HepG2 (cell line): Measurements from ENCODE around the gene THOC2. TPM values are rescaled to one million over a fixed set of nuclear protein-coding genes. Genes with fewer than 3 reads are reported as not detected.

Experiments
- ATAC-seq: fragments of 200-7000 bp; cut with Tn5 transposase; 3 replicates; pipeline ENCODE4 v1.9.1; 2020; ENCODE audit warnings: mild to moderate bottlenecking, moderate library complexity
- BruUV-seq: library from RNA; stranded (reverse); fragments of 400-500 nt; replicated peaks from 2 replicates; lab custom pipeline; 2021; lab: Mats Ljungman, UMichigan
- CTCF ChIA-PET: fragments of 300-600 bp; formaldehyde crosslinking; extraction: SDS; loops from one replicate; lab custom pipeline; 2021; ENCODE audit warnings: low total read pairs, inconsistent platforms, low intra/inter-chr PET ratio; lab: Yijun Ruan, JAX
- POLR2A ChIA-PET: fragments of 350-600 bp; sonication (Branson Sonifier 250); formaldehyde crosslinking; loops from one replicate; lab custom pipeline; 2020; ENCODE audit warnings: antibody characterized with exemption, inconsistent platforms; lab: Yijun Ruan, JAX
- DNase-seq: peaks from one replicate; pipeline ENCODE4 v3.0.0-alpha.2; 2015; ENCODE audit warnings: low spot score
- FAIRE-seq: peaks from 3 replicates; lab custom pipeline; 2011; peaks lifted over from hg19 to GRCh38; lab: Jason Lieb, UNC
- H2AFZ ChIP-seq: one replicate; pipeline ENCODE4 v1.6.1; 2011; ENCODE audit warnings: low read length, inconsistent platforms
- H3K27ac ChIP-seq: fragments of 300-600 bp; 3 replicates; pipeline ENCODE4 v1.8.0; 2011; ENCODE audit warnings: mixed run types, mild to moderate bottlenecking, mixed read lengths, low read length, inconsistent platforms; ENCODE audit not compliant: insufficient read depth; ENCODE audit errors: extremely low read length
- H3K27me3 ChIP-seq, 2 experiments: fragments of 200-600 bp in 1 of 2; 2 replicates in 1 of 2; 3 replicates in 1 of 2; pipeline versions ENCODE4 v1.6.0 to v1.8.0; 2011; ENCODE audit warnings: low read length in 2 of 2, mild to moderate bottlenecking in 2 of 2, moderate library complexity in 2 of 2, inconsistent platforms in 1 of 2; ENCODE audit not compliant: insufficient read depth in 2 of 2, control insufficient read depth in 1 of 2
- H3K36me3 ChIP-seq, 2 experiments: fragments of 200-600 bp in 1 of 2; replicated peaks in 1 of 2; 2 replicates in 1 of 2; 3 replicates in 1 of 2; pipeline versions ENCODE4 v1.5.1 to v1.8.0; 2011; ENCODE audit warnings: low read length in 2 of 2, inconsistent platforms in 1 of 2; ENCODE audit not compliant: insufficient read depth in 2 of 2, control insufficient read depth in 1 of 2
- H3K4me1 ChIP-seq: 2 replicates; pipeline ENCODE4 v1.5.1; 2012; ENCODE audit warnings: low read length, inconsistent platforms; ENCODE audit not compliant: insufficient read depth
- H3K4me2 ChIP-seq: 2 replicates; pipeline ENCODE4 v1.6.0; 2011; ENCODE audit warnings: low read depth, low read length, inconsistent platforms
- H3K4me3 ChIP-seq, 3 experiments: fragments of 200-600 bp in 1 of 3; sonication (generic), shearing (Covaris generic) in 1 of 3; replicated peaks in 1 of 3; 2 replicates each; pipeline ENCODE4 v1.5.1; 2011 to 2016; ENCODE audit warnings: low read length in 3 of 3, inconsistent platforms in 2 of 3, low read depth in 2 of 3, mild to moderate bottlenecking in 2 of 3, control low read depth in 1 of 3, mixed read lengths in 1 of 3; ENCODE audit not compliant: insufficient read depth in 1 of 3
- H3K79me2 ChIP-seq: one replicate; pipeline ENCODE4 v1.6.1; 2011; ENCODE audit warnings: low read length, inconsistent platforms; ENCODE audit not compliant: insufficient read depth
- H3K9ac ChIP-seq: 2 replicates; pipeline ENCODE4 v1.6.0; 2011; ENCODE audit warnings: mild to moderate bottlenecking, low read depth, low read length, inconsistent platforms; ENCODE audit not compliant: insufficient read depth
- H3K9me3 ChIP-seq: 2 replicates; pipeline ENCODE4 v1.5.1; 2012; ENCODE audit warnings: mild to moderate bottlenecking, low read length
- H4K20me1 ChIP-seq: 2 replicates; pipeline ENCODE4 v1.6.0; 2011; ENCODE audit warnings: inconsistent platforms, mild to moderate bottlenecking, low read length, moderate library complexity; ENCODE audit not compliant: insufficient read depth
- EED ChIP-seq: sonication (generic); formaldehyde crosslinking; IDR thresholded peaks from 2 replicates; pipeline ENCODE4 v1.5.0; 2020; ENCODE audit warnings: mild to moderate bottlenecking, missing genetic modification reagents
- FOXK2 ChIP-seq: fragments of 450-650 bp; IDR thresholded peaks from 2 replicates; pipeline ENCODE4 v1.6.1; 2016
- HHEX ChIP-seq: IDR thresholded peaks from 2 replicates; pipeline ENCODE4 v1.6.1; 2016; ENCODE audit warnings: control low read depth
- HNRNPK ChIP-seq: fragments of 200-400 bp; formaldehyde crosslinking; IDR thresholded peaks from 2 replicates; pipeline ENCODE4 v1.6.1; 2018; ENCODE audit warnings: low read length, low read depth, moderate library complexity, mild to moderate bottlenecking; ENCODE audit not compliant: poor library complexity, severe bottlenecking
- ZNF749 ChIP-seq: sonication (generic); formaldehyde crosslinking; IDR thresholded peaks from 2 replicates; pipeline ENCODE4 v1.8.0; 2022; ENCODE audit warnings: mild to moderate bottlenecking, missing genetic modification reagents, moderate library complexity, borderline replicate concordance
- WGBS: methylation state at CpG from one replicate; pipeline ENCODE4 v1.1.6; 2017; ENCODE audit warnings: low lambda C conversion rate; 5-methylcytosine and 5-hydroxymethylcytosine counted together
- in situ Hi-C: cut with HindIII; loops from 2 replicates; pipeline ENCODE4 v1.10.0; 2017; ENCODE audit warnings: low pct_unique_long_range_greater_than_20kb; ENCODE audit not compliant: extremely low pct_ligation_motif_present
- intact Hi-C: fragments of 100-400 bp; cut with micrococcal nuclease; formaldehyde crosslinking; loops from one replicate; pipeline ENCODE4 v1.10.0; 2022; ENCODE audit not compliant: unreplicated experiment
- polyA plus RNA-seq, 8 experiments: library from polyadenylated mRNA; depleted of rRNA in 3 of 8; stranded (reverse) in 7 of 8; unstranded in 1 of 8; fragments of >200 nt; fragmentation: Illumina TruSeq in 4 of 8; extraction: Trizol in 4 of 8; gene quantifications; 2 replicates each; pipeline versions ENCODE4 v1.2.1 to v1.2.3, GENCODE V29; 2011 to 2016; ENCODE audit warnings: low read depth in 4 of 8, missing spikeins in 1 of 8, mixed read lengths in 1 of 8; ENCODE audit not compliant: insufficient read depth in 1 of 8
- total RNA-seq, 5 experiments: library from RNA; depleted of rRNA; stranded (reverse); fragments of >200 nt; fragmentation: Illumina TruSeq; extraction: Trizol; gene quantifications; 2 replicates each; pipeline ENCODE4 v1.2.3, GENCODE V29; 2016; ENCODE audit warnings: low read depth in 1 of 5

THOC2 gene
- total and polyA plus RNA-seq, 2 of the 13 experiments (the other 11 are each of a cell fraction or from before 2014, with no cell fraction given), result 87.1 to 101 TPM

DNA sequence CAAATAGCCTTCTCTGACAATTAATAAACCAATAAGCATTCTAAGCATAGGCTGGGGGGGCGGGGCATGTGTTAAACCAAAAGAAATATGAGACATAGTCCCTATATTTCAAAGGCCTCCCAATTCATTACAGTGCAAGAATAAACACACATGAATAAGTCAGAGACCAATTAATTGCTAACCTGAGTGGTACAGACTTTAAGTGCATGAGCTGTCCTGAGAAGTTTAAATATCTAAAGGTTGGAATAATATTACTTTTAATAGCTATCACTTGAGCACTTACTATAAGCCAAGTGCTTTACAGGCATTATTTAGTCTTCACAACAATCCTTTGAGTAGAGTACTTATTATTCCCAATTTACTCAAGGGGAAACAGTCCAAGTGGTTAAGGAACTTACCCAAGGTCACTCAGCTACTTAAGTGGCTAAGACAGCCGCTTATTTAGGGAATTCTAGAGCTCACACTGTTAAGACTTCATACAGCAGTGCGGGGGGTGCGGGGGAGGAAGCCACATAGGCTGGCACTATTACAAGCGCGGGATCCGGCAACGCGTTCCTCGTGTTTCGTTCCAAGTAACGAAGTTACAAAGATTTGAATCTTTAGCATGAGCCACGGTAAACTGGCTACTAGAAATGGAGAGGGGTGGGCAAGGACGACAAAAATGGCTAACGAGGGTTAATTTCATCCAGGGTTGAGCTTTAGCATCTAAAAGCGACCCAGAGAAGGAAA, 1.4 kb downstream of the THOC2 start:
- no peak for TF ChIP-seq HNRNPK
- TF ChIP-seq EED (CRISPR knock-in tag), result no peak
- Histone ChIP-seq H2AFZ (no peak overlapping the region), H3K27me3 (no peaks in the 10 kb centered on the region; a peak in 1 of 5 replicates), H3K36me3 (0 out of 5 replicates have a peak, but pooled peaks cover 0 to 4% of the 10 kb centered on the region in 2 experiments), H3K4me2 (peak overlapping the region; percentile 81), H3K27ac (peak overlapping the region; percentile 85), H3K79me2 (peaks cover 62% of the 10 kb centered on the region), H3K4me1 (peaks cover 41% of the 10 kb centered on the region), H3K4me3 (peak overlapping the region; percentile 82 to 89 (median 83)), H4K20me1 (0 out of 2 replicates have a peak, but pooled peaks cover 7% of the 10 kb centered on the region), H3K9ac (peak overlapping the region; percentile 87), H3K9me3 (no peaks in the 10 kb centered on the region)
- WGBS, result 9% methylated on average over 11 of the region's 16 CpGs
- ATAC-seq (no peak), FAIRE-seq (no peak), DNase-seq (no peak)
- in situ Hi-C loops, result no loop called here
- no TSS peak for BruUV-seq
- ChIA-PET CTCF (no interaction called here), POLR2A (interaction anchor here (1.1 to 1.7 kb wide), 2 partner anchors 83 to 128 kb away, joined by 3 read pairs; partner anchors contain the start of gene XIAP)
- intact Hi-C loops, result no loop called here

DNA sequence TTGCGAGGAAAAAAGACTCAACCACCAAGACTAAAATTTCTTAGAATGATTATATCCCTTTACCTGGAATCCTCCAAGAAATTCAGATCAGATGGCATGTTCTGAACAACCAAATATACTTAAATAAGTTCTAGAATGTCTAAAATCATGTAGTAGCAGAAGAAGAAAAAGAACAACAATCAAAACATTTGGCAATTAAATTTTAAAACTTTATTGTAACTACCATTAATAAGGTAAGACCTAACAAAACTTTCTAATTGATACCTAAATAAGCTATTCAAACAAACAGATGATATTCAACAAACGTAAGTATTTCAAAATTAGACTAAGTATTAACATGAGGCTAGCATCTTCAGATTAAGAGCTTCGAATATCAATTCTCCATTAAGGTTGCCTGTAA, 4.3 kb downstream of the THOC2 start:
- no peaks in the 10 kb centered on the region; a peak in 1 of 5 replicates for H3K27me3 ChIP-seq
- no TSS peak for BruUV-seq
- H3K4me2 ChIP-seq, result 0 out of 2 replicates have a peak overlapping the region, but pooled peaks have one; percentile 23
- peaks cover 9% of the 10 kb centered on the region; the same call in 1 of the 2 replicates for H4K20me1 ChIP-seq
- ATAC-seq (no peak), FAIRE-seq (no peak), DNase-seq (no peak)
- TF ChIP-seq ZNF749 (CRISPR knock-in tag) (no peak), HHEX (CRISPR knock-in tag) (no peak), FOXK2 (no peak)
- H2AFZ ChIP-seq, result no peak overlapping the region
- ChIA-PET CTCF (no interaction called here), POLR2A (no interaction called here)
- no peak overlapping the region for H3K9ac ChIP-seq
- in situ Hi-C loops, result no loop called here
- intact Hi-C loops, result no loop called here
- peaks cover 33% of the 10 kb centered on the region for H3K4me1 ChIP-seq
- WGBS, result 87% methylated on average over 3 of the region's 3 CpGs
- no peak overlapping the region for H3K4me3 ChIP-seq
- no peaks in the 10 kb centered on the region for H3K9me3 ChIP-seq
- H3K36me3 ChIP-seq, result peaks cover 0 to 4% of the 10 kb centered on the region in 2 experiments; a peak in 1 of 5 replicates
- H3K27ac ChIP-seq, result no peak overlapping the region
- H3K79me2 ChIP-seq, result peaks cover 88% of the 10 kb centered on the region
